ENCODE measurements around the gene NUDT2. TPM values are rescaled to one million over a fixed set of nuclear protein-coding genes. Genes with fewer than 3 reads are reported as not detected.

The NUDT2 gene
- total and polyA plus RNA-seq, 10 donors = 10.4 to 32.1 (median 16.0) TPM

DNA sequence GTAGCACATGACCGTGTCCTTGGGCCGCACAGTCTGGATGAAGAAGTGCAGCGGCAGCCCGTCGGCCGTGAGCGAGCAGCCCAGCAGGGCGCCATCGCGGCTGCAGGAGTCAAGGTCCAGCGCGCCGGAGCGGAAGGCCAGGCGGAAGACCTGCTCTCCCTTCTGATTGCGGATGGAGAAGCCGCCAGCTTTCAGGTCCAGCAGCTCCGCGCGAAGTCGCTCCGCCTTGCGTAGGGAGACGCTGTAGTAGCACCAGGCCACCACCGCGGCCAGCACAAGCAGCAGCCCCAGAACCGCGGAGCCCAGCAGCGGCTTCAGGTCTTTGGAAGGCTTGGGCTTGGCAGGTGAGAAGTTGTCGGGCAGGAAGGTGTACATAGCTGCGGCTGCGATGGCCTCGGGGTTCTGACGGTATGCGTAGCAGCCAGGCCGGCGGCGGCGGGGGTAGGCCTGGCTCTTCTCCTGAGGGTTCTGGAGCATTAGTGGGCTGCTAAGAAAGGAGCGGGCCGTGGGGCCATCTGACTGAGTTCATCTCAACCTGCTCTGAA is 43.2 kb downstream of the NUDT2 start:
- TF ChIP-seq POLR2A (IDR thresholded peaks at IDR 0.05) = no peak
- peak in 1 of 3 donors; percentile 49 for TF ChIP-seq POLR2AphosphoS5 (IDR thresholded peaks at IDR 0.05)
- Histone ChIP-seq H3K4me1 (peaks cover 7 to 25% (median 20%) of the 10 kb centered on the region in 6 donors), H3K27ac (no peak overlapping the region), H3K4me3 (no peak overlapping the region), H3K36me3 (peaks cover 0 to 16% (median 0%) of the 10 kb centered on the region in 6 donors), H3K27me3 (replicated peaks in 1 of 7) (peaks cover 0 to 6% (median 0%) of the 10 kb centered on the region in 7 donors), H3K9me3 (peaks cover 0 to 24% (median 6%) of the 10 kb centered on the region in 8 donors)
- intact Hi-C loops (cut with DNase I; ENCODE audit: low total_unique reads) = no loop called here
- 88 to 92% (median 89%) methylated on average over 40 to 41 of the region's 41 CpGs for WGBS, 5 donors
- no peak for DNase-seq

DNA sequence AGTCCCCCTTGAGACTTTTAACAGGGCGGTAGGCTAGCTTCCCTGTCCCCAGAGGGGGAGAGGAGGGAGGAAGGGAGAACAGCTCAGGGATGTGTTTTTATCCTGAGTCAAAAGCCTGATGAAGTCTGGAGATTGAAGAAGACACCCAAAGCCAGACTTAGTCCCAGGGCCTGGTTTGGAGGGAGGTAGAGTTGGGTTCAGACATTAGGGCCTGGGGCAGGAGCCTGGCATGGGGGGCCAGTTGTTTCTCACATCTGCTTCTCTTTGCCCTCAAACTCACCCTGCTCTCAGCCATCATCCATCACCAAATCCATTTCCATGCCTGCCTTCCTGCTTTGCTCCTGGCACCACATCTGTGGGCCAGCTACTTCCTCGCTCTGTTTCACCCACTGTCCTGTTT is 44.4 kb downstream of the NUDT2 start:
- Histone ChIP-seq H3K4me3 (no peak overlapping the region), H3K36me3 (peaks cover 0 to 12% (median 0%) of the 10 kb centered on the region in 6 donors), H3K4me1 (peaks cover 9 to 31% (median 23%) of the 10 kb centered on the region in 6 donors), H3K9me3 (peaks cover 0 to 18% (median 6%) of the 10 kb centered on the region in 8 donors), H3K27me3 (replicated peaks in 1 of 7) (peaks cover 0 to 6% (median 0%) of the 10 kb centered on the region in 7 donors), H3K27ac (no peak overlapping the region)
- TF ChIP-seq POLR2AphosphoS5 (IDR thresholded peaks at IDR 0.05) = no peak
- no peak for TF ChIP-seq CTCF (IDR thresholded peaks at IDR 0.05 in 8 of 11, conservative IDR thresholded peaks at IDR 0.05 in 3 of 11)
- no peak for TF ChIP-seq POLR2A (IDR thresholded peaks at IDR 0.05)
- WGBS, 5 donors = 73 to 93% (median 84%) methylated on average over 2 of the region's 2 CpGs
- intact Hi-C loops (cut with DNase I; ENCODE audit: low total_unique reads) = no loop called here
- DNase-seq = no peak

- Histone ChIP-seq H3K27ac (no peak overlapping the region), H3K36me3 (peaks cover 0 to 12% (median 0%) of the 10 kb centered on the region in 6 donors), H3K4me1 (peaks cover 12 to 36% (median 26%) of the 10 kb centered on the region in 6 donors), H3K27me3 (replicated peaks in 1 of 7) (peaks cover 0 to 6% (median 0%) of the 10 kb centered on the region in 7 donors), H3K4me3 (no peak overlapping the region), H3K9me3 (peaks cover 0 to 18% (median 6%) of the 10 kb centered on the region in 8 donors)
- no peak for TF ChIP-seq POLR2AphosphoS5 (IDR thresholded peaks at IDR 0.05)
- no peak for TF ChIP-seq POLR2A (IDR thresholded peaks at IDR 0.05)
- no peak for TF ChIP-seq CTCF (IDR thresholded peaks at IDR 0.05 in 8 of 11, conservative IDR thresholded peaks at IDR 0.05 in 3 of 11)
- 89 to 94% (median 90%) methylated on average over 3 of the region's 3 CpGs for WGBS, 5 donors
- DNase-seq = no peak
- intact Hi-C loops (cut with DNase I; ENCODE audit: low total_unique reads) = no loop called here
These were observed 45.0 kb downstream of the NUDT2 start for GRCh38 chr9:34374339-34374738.

DNA sequence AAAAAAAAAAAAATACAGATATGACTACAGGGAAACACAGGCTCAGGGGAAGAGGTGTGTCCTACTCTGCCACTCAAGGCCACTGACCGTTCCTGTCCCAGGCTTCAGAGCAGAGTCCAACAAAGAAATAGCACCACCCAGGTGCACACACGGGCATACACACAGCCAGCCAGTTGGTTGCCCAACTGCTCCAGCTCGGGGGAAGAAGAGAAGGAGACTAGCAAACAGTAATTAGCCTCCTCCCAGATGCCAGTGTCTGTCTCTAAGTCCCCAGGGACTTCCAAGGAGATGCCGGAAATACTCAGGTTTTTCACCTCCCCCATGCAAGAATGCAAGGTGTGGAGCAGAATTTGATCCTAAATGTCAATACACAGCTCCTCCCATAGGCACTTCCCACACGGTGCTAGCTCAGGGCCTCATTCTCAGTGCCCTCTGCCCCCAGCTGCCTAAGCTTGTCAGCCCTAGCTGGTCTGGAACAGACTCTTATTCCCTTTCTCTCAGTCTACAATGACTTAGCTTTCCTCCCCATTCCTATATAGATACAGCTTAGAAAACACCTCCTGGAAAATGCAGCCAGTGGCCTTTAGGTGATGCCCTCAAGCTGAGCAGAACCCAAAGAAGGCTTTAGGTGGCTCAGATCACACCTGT is 45.7 kb downstream of the NUDT2 start:
- intact Hi-C loops (cut with DNase I; ENCODE audit: low total_unique reads) = no loop called here
- Histone ChIP-seq H3K4me3 (no peak overlapping the region), H3K27me3 (replicated peaks in 1 of 7) (peaks cover 0 to 8% (median 0%) of the 10 kb centered on the region in 7 donors), H3K36me3 (peaks cover 0 to 12% (median 0%) of the 10 kb centered on the region in 6 donors), H3K27ac (peak overlapping the region in 2 of 8 donors; percentile 16 to 72), H3K9me3 (peaks cover 0 to 18% (median 6%) of the 10 kb centered on the region in 8 donors), H3K4me1 (peaks cover 19 to 43% (median 33%) of the 10 kb centered on the region in 6 donors)
- TF ChIP-seq CTCF (IDR thresholded peaks at IDR 0.05 in 8 of 11, conservative IDR thresholded peaks at IDR 0.05 in 3 of 11) (no peak), POLR2AphosphoS5 (IDR thresholded peaks at IDR 0.05) (no peak), POLR2A (IDR thresholded peaks at IDR 0.05) (no peak)
- WGBS, 5 donors = 59 to 64% (median 62%) methylated on average over 5 of the region's 5 CpGs
- no peak for DNase-seq
